ENCODE results near the gene NFIL3. TPM values are rescaled to one million over a fixed set of nuclear protein-coding genes. Genes with fewer than 3 reads are reported as not detected.

Gene NFIL3
- total RNA-seq, 2 donors from 2014 or later: 24.6 to 57.8 TPM

DNA sequence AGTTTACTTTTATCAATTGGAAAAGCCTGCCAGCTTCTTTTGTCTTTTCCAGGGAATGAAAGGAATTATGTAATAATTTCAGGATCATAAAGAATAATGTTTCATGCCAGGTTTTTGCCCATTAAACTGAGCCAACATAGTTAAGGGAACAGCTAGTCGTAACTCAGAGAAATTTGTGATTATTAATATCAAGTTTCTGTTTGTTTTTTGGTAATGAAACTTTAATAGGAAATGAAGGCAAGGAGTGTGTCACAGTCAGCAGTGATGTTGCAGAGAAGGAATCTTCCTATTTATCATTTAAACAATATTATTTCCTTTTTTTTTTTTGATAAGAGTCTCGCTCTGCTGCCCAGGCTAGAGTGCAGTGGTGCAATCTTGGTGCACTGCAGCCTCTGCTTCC is 10.7 kb downstream of the NFIL3 start:
- no peak overlapping the region for H3K4me3 ChIP-seq
- H3K27ac ChIP-seq: no peak overlapping the region
- TF ChIP-seq, protein P1, sequence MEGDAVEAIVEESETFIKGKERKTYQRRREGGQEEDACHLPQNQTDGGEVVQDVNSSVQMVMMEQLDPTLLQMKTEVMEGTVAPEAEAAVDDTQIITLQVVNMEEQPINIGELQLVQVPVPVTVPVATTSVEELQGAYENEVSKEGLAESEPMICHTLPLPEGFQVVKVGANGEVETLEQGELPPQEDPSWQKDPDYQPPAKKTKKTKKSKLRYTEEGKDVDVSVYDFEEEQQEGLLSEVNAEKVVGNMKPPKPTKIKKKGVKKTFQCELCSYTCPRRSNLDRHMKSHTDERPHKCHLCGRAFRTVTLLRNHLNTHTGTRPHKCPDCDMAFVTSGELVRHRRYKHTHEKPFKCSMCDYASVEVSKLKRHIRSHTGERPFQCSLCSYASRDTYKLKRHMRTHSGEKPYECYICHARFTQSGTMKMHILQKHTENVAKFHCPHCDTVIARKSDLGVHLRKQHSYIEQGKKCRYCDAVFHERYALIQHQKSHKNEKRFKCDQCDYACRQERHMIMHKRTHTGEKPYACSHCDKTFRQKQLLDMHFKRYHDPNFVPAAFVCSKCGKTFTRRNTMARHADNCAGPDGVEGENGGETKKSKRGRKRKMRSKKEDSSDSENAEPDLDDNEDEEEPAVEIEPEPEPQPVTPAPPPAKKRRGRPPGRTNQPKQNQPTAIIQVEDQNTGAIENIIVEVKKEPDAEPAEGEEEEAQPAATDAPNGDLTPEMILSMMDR (IDR thresholded peaks at IDR 0.05): no peak
- no peaks in the 10 kb centered on the region for H3K9me3 ChIP-seq
- peaks cover 22% of the 10 kb centered on the region for H3K36me3 ChIP-seq
- H3K4me1 ChIP-seq (ENCODE audit: control insufficient read depth in 1 of 2, low read depth in 2 of 2): peaks cover 3 to 7% of the 10 kb centered on the region in 2 donors
- H3K27me3 ChIP-seq (replicated peaks; ENCODE audit: insufficient read depth): no peaks in the 10 kb centered on the region
- ATAC-seq (ENCODE audit: insufficient number of reproducible peaks, low FRiP score, low read depth) (no peak), DNase-seq (ENCODE audit: low spot score) (no peak)

DNA sequence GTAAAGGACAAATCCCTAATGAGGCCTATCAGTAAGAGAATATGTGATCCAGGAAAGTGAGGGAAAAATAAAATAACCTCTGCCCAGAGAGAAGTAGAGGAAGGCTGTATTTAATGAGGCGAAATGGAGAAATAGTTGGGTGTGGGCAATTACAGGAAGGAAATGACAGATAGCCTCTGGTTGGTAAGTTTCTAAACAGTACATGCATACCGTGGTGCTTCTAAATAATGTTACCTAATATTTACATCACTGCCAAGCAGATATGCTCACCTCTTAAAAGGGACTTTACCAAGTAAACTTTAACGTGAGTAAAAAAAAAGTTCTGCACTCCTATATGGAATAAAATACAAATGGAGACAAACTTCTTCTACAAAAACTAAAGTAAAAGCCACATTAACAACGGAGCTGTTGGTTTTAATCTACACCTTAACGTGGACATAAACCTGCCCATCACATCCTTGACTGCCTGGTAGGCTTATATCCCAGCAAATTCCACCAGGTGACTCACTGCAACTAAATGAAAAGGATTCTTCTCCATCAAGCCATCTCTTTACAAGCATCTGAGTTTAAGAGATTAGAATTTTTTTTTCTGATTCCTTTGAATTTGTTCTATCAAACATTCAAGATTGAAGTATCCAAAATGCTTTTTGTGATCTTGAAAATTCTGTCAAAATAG is 12.4 kb downstream of the NFIL3 start:
- no peaks in the 10 kb centered on the region for H3K9me3 ChIP-seq
- ATAC-seq (ENCODE audit: insufficient number of reproducible peaks, low FRiP score, low read depth): no peak
- DNase-seq (ENCODE audit: low spot score): no peak

DNA sequence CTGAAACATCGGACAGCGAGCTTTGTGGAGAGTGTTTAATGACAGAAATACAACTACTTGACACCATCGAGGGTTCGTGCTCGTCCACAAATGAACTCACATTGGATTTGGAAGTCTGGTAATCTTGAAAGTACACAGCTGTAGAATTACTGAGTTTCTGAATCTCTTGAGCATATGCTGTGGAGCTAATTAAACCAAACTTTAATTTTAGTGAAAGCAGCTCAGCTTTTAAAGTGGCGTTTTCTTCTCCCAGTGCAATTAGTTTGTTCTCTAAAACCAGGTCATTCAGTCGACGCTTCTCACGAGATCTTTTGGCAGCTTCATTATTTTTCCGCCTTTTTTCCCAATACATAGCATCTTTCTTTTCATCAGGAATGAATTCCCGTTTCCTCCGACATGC is 13.5 kb downstream of the NFIL3 start:
- no peak for ATAC-seq (ENCODE audit: insufficient number of reproducible peaks, low FRiP score, low read depth)
- H3K4me1 ChIP-seq (ENCODE audit: control insufficient read depth in 1 of 2, low read depth in 2 of 2): no peaks in the 10 kb centered on the region
- TF ChIP-seq, protein P1 (IDR thresholded peaks at IDR 0.05): no peak

More for the DNA sequence above, 12.4 kb downstream of the NFIL3 start:
- Histone ChIP-seq H3K4me1 (ENCODE audit: control insufficient read depth in 1 of 2, low read depth in 2 of 2) (no peaks in the 10 kb centered on the region), H3K27me3 (replicated peaks; ENCODE audit: insufficient read depth) (no peaks in the 10 kb centered on the region), H3K27ac (no peak overlapping the region), H3K4me3 (no peak overlapping the region), H3K36me3 (peaks cover 27% of the 10 kb centered on the region)
- TF ChIP-seq, protein P1 (IDR thresholded peaks at IDR 0.05): no peak

DNA sequence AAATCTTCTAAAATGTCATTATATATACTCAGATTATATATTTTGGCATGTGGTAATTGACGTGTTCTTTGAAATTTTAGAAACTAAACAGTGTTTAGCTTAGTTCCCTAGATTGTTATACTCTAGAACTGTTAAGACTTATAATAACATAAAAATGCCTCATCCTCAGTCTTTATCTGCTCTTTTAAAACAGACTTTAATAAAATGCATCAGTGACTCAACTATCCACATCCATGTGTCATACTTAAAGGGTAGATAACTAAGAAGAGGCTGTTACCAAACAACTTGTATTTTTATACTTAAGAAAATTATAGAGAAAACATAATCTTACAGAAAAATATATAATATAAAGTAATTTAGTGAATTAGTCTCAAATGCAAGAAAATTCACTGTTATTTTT is 15.2 kb downstream of the NFIL3 start:
- H3K4me1 ChIP-seq (ENCODE audit: control insufficient read depth in 1 of 2, low read depth in 2 of 2): no peaks in the 10 kb centered on the region
- H3K36me3 ChIP-seq: peaks cover 27% of the 10 kb centered on the region
- no peak overlapping the region for H3K4me3 ChIP-seq
- H3K27ac ChIP-seq: no peak overlapping the region
- H3K9me3 ChIP-seq: no peaks in the 10 kb centered on the region
- H3K27me3 ChIP-seq (replicated peaks; ENCODE audit: insufficient read depth): no peaks in the 10 kb centered on the region
- no peak for DNase-seq (ENCODE audit: low spot score)
- TF ChIP-seq, protein P1 (IDR thresholded peaks at IDR 0.05): no peak
- no peak for ATAC-seq (ENCODE audit: insufficient number of reproducible peaks, low FRiP score, low read depth)

More for the DNA sequence above, 13.5 kb downstream of the NFIL3 start:
- no peak for DNase-seq (ENCODE audit: low spot score)
- no peaks in the 10 kb centered on the region for H3K27me3 ChIP-seq (replicated peaks; ENCODE audit: insufficient read depth)
- peaks cover 27% of the 10 kb centered on the region for H3K36me3 ChIP-seq
- no peak overlapping the region for H3K27ac ChIP-seq
- no peak overlapping the region for H3K4me3 ChIP-seq
- H3K9me3 ChIP-seq: no peaks in the 10 kb centered on the region

DNA sequence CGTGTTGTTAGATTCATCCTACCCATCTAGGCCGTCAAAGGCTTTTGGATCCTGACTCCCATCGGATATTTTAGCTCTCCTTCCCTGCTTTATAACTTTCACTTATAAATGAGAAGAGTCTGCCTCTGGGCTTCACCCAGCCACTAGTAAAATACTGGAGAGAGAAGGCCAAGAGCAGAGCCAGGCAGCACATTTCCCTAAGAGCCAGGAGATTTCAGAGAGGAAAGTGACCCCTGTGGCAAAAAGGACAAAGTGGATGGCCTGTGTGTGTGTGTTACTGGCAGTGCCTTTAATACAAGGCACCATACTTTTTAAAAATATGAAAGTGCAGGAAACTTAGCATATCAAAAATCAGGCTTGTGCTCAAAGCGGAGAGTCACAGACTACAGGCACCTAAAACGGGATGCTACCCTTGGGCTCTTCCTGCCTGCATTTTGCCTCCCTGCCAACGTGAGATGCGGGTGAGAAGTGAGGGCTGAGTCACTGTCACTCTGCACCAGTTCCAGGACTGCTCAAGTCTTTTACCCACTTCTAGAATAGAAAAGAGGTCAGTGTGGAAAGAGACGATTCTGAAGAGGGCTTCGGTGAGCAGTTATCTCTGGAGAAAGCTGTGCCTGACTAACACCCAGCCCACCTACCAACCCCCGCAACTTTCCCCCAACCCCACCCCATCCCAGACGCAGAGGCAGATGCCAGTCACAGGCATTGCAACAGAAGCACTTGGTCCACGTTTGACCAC is 15.9 kb downstream of the NFIL3 start:
- TF ChIP-seq, protein P1 (IDR thresholded peaks at IDR 0.05): no peak
- H3K36me3 ChIP-seq: peaks cover 27% of the 10 kb centered on the region
- H3K4me1 ChIP-seq (ENCODE audit: control insufficient read depth in 1 of 2, low read depth in 2 of 2): no peaks in the 10 kb centered on the region
- DNase-seq (ENCODE audit: low spot score) (no peak), ATAC-seq (ENCODE audit: insufficient number of reproducible peaks, low FRiP score, low read depth) (no peak)
- no peaks in the 10 kb centered on the region for H3K27me3 ChIP-seq (replicated peaks; ENCODE audit: insufficient read depth)
- H3K4me3 ChIP-seq: no peak overlapping the region
- H3K27ac ChIP-seq: no peak overlapping the region
- H3K9me3 ChIP-seq: no peaks in the 10 kb centered on the region

Measured in thoracic aorta (tissue), 2 donors.